Measurements from ENCODE around the gene C16orf74.

C16orf74 gene

DNA sequence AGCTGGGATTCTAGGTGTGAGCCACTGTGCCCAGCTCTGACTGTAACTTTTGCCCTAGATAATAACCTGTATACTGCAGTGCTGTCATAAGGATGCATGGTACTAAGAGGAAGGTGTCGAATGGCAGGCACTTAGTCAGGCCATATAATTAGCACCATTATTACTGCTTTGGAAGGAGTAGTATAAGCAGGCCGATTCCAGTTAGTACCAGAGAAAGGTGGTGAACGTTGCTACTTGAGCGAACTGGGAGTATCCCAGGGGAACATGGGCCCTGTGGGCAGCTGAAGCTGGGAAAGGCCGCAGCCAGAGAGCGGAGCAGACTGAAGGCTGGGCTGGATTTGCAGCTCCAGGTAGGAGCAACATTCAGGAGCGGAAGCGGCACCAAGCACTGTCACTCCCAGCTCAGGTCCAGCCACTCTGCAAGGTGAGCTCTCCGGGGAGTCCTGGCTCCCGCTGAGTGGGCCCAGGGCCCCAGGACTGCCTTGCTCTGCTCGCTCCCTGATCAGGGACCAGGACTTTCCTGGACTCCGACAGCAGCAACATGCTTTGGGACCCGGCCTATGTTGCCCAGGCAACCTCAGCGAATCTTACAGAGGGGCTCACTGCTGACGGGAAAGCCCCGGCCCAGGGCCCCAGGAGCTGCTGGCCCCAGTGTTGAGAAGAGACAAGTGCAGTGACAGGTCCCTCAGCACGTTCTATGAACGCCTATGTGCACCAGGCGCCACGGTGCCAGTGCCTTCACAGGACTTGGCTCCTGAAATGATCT, 28.6 kb downstream of the C16orf74 start:
- TF ChIP-seq POLR2AphosphoS5 (IDR thresholded peaks at IDR 0.05; ENCODE audit: low read depth, low read length) (no peak), TAF1 (IDR thresholded peaks at IDR 0.05; ENCODE audit: borderline replicate concordance, low read depth, low read length) (no peak), POLR2A (IDR thresholded peaks at IDR 0.05; ENCODE audit: low read depth, low read length) (no peak)
- DNase-seq (ENCODE audit: insufficient read length) = no peak
- FAIRE-seq = no peak

GRCh38 chr16:85720302-85720637, 30.6 kb downstream of the C16orf74 start:
- no peak for FAIRE-seq

GRCh38 chr16:85719605-85720301, 31.1 kb downstream of the C16orf74 start:
- FAIRE-seq (no peak), DNase-seq (ENCODE audit: insufficient read length) (no peak)
- TF ChIP-seq POLR2AphosphoS5 (IDR thresholded peaks at IDR 0.05; ENCODE audit: low read depth, low read length) (no peak), TAF1 (IDR thresholded peaks at IDR 0.05; ENCODE audit: borderline replicate concordance, low read depth, low read length) (no peak), POLR2A (IDR thresholded peaks at IDR 0.05; ENCODE audit: low read depth, low read length) (no peak)

More at GRCh38 chr16:85720302-85720637, 30.6 kb downstream of the C16orf74 start:
- DNase-seq (ENCODE audit: insufficient read length) = no peak
- TF ChIP-seq POLR2AphosphoS5 (IDR thresholded peaks at IDR 0.05; ENCODE audit: low read depth, low read length) = no peak

DNA sequence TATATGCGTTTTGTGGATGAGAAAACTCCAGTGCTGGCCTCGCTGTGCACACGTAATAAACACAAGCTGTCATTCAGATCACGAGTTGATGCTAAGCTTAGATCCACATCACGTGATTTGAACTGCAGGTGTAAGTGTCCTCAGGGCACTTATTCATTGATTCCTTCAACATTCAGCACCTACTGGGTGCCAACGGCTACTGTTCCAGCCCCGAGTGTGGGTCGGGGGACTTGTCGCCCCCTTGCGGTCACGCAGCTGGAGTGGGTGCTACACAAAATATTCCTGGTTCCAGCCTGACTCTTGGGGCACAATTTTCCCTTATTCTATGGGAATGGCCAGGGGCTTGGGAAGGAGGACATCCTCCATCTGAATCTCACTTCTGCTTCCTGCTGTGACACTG, 32.2 kb downstream of the C16orf74 start:
- no peak for FAIRE-seq
- TF ChIP-seq POLR2AphosphoS5 (IDR thresholded peaks at IDR 0.05; ENCODE audit: low read depth, low read length) = no peak
- no peak for TF ChIP-seq POLR2A (IDR thresholded peaks at IDR 0.05; ENCODE audit: low read depth, low read length)
- TF ChIP-seq TAF1 (IDR thresholded peaks at IDR 0.05; ENCODE audit: borderline replicate concordance, low read depth, low read length) = no peak
- DNase-seq (ENCODE audit: insufficient read length) = no peak

DNA sequence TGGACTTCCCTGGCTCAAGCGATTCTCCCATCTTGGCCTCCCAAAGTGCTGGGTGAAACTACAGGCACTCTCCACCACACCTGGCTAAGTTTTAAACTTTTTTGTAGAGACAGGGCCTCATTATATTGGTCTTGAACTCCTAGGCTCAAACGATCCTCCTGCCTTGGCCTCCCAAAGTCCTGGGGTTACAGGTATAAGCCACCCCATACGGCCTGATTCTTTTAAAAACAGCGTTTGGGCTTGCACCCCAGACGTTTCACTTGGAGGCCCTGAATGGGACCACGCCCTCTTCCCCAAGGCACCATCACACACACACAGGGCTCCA, 32.8 kb downstream of the C16orf74 start:
- TF ChIP-seq POLR2AphosphoS5 (IDR thresholded peaks at IDR 0.05; ENCODE audit: low read depth, low read length) (no peak), TAF1 (IDR thresholded peaks at IDR 0.05; ENCODE audit: borderline replicate concordance, low read depth, low read length) (no peak), POLR2A (IDR thresholded peaks at IDR 0.05; ENCODE audit: low read depth, low read length) (no peak)
- FAIRE-seq = no peak
- DNase-seq (ENCODE audit: insufficient read length) = no peak

DNA sequence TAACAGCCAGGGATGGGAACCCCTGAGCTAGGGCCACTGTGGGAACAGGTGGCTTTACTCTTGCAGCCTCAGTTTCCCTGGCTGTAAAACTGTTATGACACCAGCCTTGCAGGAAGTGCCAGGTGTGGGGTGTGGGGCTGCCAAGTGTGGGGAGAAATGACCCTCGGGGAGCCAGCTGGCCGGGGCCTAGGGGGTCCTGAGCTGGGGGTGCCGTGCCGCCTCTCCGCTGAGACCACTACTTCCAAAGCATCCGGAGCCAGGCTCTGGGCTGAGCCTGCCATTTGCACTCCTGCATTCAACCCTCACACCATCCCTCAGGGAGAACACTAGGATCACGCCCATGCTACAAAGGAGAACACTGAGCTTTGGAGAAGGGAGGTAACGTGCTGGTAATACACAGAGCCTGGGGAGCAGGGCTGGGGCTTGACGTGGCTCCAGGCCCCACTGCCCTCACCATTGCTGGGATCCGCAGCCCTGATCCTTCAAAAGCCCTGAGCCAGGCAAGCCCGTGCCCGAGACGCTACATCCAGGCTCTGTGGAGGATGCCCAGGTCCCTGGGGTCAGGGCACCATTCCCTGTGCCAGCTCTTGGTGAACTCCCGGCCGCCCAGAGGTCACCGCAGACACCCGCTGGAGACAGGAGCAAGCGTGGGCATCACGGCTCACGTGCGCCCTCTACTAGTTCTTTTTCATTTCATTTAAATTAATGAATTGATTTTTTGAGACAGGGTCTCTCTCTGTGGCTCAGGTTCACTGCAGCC, 33.3 kb downstream of the C16orf74 start:
- TF ChIP-seq TAF1 (IDR thresholded peaks at IDR 0.05; ENCODE audit: borderline replicate concordance, low read depth, low read length) = no peak
- DNase-seq (ENCODE audit: insufficient read length) (peak; percentile 82), FAIRE-seq (peak; percentile 64)

DNA sequence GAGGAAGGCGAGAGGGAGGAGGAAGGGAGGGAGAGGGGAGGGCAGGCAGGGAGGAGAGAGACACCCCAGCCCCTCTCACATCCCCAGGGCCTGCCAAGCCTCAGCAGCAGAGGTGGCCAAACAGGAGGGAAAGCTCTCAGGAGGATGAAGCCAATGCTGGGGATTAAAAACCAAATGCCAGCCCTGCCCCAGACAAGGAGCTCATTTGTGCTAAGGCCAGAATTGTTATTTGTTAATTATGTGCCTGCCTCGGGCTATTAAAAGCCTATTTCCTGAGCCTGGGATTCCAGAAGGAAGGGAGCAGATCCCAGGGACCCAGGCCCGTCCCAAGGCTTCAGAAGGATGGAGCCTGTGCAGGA, 34.2 kb downstream of the C16orf74 start:
- FAIRE-seq (no peak), DNase-seq (ENCODE audit: insufficient read length) (no peak)
- TF ChIP-seq TAF1 (IDR thresholded peaks at IDR 0.05; ENCODE audit: borderline replicate concordance, low read depth, low read length) = no peak
- TF ChIP-seq POLR2A (IDR thresholded peaks at IDR 0.05; ENCODE audit: low read depth, low read length) = no peak

DNA sequence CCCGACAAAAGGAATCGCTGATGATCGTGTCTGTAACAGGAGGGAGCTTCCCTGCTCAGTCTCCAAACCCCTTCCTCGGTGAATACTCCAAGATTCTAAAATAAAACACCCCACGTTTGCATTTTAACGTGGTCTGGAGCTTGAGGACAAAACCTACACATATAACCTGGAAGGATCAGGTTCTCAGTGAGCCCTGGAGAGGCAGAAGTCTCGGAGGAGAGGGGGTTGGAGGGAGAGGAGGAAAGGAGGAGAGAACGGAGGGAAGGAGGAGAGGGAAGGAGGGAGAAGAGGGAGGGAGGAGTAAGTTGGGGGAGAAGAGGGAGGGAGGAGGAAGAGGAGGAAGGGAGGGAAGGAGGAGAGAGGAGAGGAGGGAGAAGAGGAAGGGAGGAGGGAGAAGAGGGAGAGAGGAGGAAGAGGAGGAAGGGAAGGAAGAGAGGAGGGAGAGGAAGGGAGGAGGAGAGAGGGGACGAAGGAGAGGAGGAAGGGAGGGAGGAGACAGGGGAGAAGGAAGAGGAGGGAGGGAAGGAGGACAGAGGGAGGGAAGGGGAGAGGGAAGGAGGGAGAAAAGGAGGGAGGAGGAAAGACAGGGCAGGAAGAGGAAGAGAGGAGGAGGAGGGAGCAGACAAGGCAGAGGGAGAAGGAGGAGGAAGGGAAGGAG, 34.7 kb downstream of the C16orf74 start:
- FAIRE-seq (no peak), DNase-seq (ENCODE audit: insufficient read length) (no peak)
- TF ChIP-seq POLR2A (IDR thresholded peaks at IDR 0.05; ENCODE audit: low read depth, low read length) (no peak), POLR2AphosphoS5 (IDR thresholded peaks at IDR 0.05; ENCODE audit: low read depth, low read length) (no peak), TAF1 (IDR thresholded peaks at IDR 0.05; ENCODE audit: borderline replicate concordance, low read depth, low read length) (no peak)

- no peak for TF ChIP-seq POLR2AphosphoS5 (IDR thresholded peaks at IDR 0.05; ENCODE audit: low read depth, low read length)
- DNase-seq (ENCODE audit: insufficient read length) = no peak
- no peak for FAIRE-seq
These were observed 35.5 kb downstream of the C16orf74 start for GRCh38 chr16:85715169-85716021.

- TF ChIP-seq POLR2AphosphoS5 (IDR thresholded peaks at IDR 0.05; ENCODE audit: low read depth, low read length) = no peak
- no peak for TF ChIP-seq POLR2A (IDR thresholded peaks at IDR 0.05; ENCODE audit: low read depth, low read length)
- TF ChIP-seq TAF1 (IDR thresholded peaks at IDR 0.05; ENCODE audit: borderline replicate concordance, low read depth, low read length) = no peak
- FAIRE-seq (no peak), DNase-seq (ENCODE audit: insufficient read length) (no peak)
These were observed 38.1 kb downstream of the C16orf74 start for GRCh38 chr16:85712801-85713200.

DNA sequence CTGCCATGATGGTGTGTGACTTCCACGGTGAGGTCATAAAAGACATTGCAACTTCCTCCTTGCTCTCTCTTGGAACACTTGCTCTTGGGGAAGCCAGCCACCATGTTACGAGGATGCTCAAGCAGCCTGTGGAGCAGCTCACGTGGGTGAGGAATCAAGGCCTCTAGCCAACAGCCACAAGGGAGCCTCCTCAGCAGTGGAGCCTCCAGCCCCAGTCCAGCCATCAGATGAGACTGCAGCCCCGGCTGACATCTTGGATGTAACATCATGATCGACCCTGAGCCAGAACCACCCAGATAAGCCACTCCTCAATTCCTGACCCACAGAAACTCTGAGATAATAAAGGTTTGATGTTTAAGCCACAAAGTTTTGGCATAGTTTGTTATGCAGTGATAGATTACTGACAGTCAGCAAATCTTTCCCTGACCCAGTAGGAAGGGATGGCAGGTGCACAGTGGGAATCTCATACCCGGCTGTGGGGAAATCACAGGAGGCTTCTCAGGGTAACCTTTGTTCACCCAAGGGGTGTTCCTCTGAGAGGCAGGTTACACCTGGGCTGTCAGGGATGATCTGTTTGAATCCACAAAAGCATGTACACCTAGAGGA, 38.8 kb downstream of the C16orf74 start:
- no peak for DNase-seq (ENCODE audit: insufficient read length)
- FAIRE-seq = no peak
- TF ChIP-seq POLR2A (IDR thresholded peaks at IDR 0.05; ENCODE audit: low read depth, low read length) = no peak
- TF ChIP-seq TAF1 (IDR thresholded peaks at IDR 0.05; ENCODE audit: borderline replicate concordance, low read depth, low read length) = no peak
- no peak for TF ChIP-seq POLR2AphosphoS5 (IDR thresholded peaks at IDR 0.05; ENCODE audit: low read depth, low read length)

All from GM12892 (cell line).